ELF-1 (cell line): ENCODE data around the gene ST6GALNAC4.
A peak's percentile ranks its signal among the peaks of the same experiment; 100 is the strongest.

ENCODE experiments used
- DNase-seq: peaks from one replicate; pipeline ENCODE4 v3.0.0-alpha.2; 2016; ENCODE audit warnings: low read depth, low spot score

ST6GALNAC4 gene

GRCh38 chr9:127947841-127948710 lies 31.2 kb upstream of the ST6GALNAC4 start:
- DNase-seq, result no peak

GRCh38 chr9:127946728-127947127 lies 29.9 kb upstream of the ST6GALNAC4 start:
- DNase-seq, result no peak

- no peak for DNase-seq
Observed at GRCh38 chr9:127945942-127946341, 29.1 kb upstream of the ST6GALNAC4 start.

- DNase-seq, result no peak
Observed at GRCh38 chr9:127945338-127945737, 28.5 kb upstream of the ST6GALNAC4 start.

GRCh38 chr9:127944586-127945218 lies 27.9 kb upstream of the ST6GALNAC4 start:
- DNase-seq, result no peak

- peak; percentile 90 for DNase-seq
Observed at GRCh38 chr9:127943731-127944144, 26.9 kb upstream of the ST6GALNAC4 start.

- DNase-seq, result no peak
Observed at GRCh38 chr9:127943011-127943662, 26.3 kb upstream of the ST6GALNAC4 start.

GRCh38 chr9:127942216-127943010 lies 25.6 kb upstream of the ST6GALNAC4 start:
- peak; percentile 81 for DNase-seq

GRCh38 chr9:127941961-127942215 lies 25.0 kb upstream of the ST6GALNAC4 start:
- DNase-seq, result no peak

GRCh38 chr9:127941062-127941960 lies 24.5 kb upstream of the ST6GALNAC4 start:
- DNase-seq, result no peak

- DNase-seq, result no peak
Observed at GRCh38 chr9:127940593-127940992, 23.8 kb upstream of the ST6GALNAC4 start.

- DNase-seq, result peak; percentile 75
Observed at GRCh38 chr9:127938298-127938690, 21.5 kb upstream of the ST6GALNAC4 start.

- peak; percentile 90 for DNase-seq
Observed at GRCh38 chr9:127937388-127938297, 20.8 kb upstream of the ST6GALNAC4 start, which contains the start of gene DPM2. Gene DPM2, minus strand, starts transcription at chr9:127937854. Its CDS starts 34 bp downstream, at chr9:127937820.

GRCh38 chr9:127937056-127937387 lies 20.2 kb upstream of the ST6GALNAC4 start:
- no peak for DNase-seq

GRCh38 chr9:127936347-127936852 lies 19.6 kb upstream of the ST6GALNAC4 start:
- no peak for DNase-seq

- DNase-seq, result no peak
Observed at GRCh38 chr9:127935765-127936221, 19.0 kb upstream of the ST6GALNAC4 start.

GRCh38 chr9:127934986-127935385 lies 18.1 kb upstream of the ST6GALNAC4 start:
- DNase-seq, result no peak

- DNase-seq, result no peak
Observed at GRCh38 chr9:127934248-127934647, 17.4 kb upstream of the ST6GALNAC4 start.

- DNase-seq, result peak; percentile 77
Observed at GRCh38 chr9:127931092-127931881, 14.4 kb upstream of the ST6GALNAC4 start.
